ENCODE results near the gene PHACTR2.

- TF ChIP-seq YY1 (IDR thresholded peaks at IDR 0.05; ENCODE audit: low read depth) (no peak), NFIC (IDR thresholded peaks at IDR 0.05) (no peak), CREB1 (IDR thresholded peaks at IDR 0.05; ENCODE audit: low read depth) (no peak), EGR1 (IDR thresholded peaks at IDR 0.05) (no peak), TEAD4 (IDR thresholded peaks at IDR 0.05) (no peak), EP300 (IDR thresholded peaks at IDR 0.05; ENCODE audit: borderline replicate concordance) (no peak), CEBPB (IDR thresholded peaks at IDR 0.05) (no peak), REST (IDR thresholded peaks at IDR 0.05; ENCODE audit: low read depth) (no peak), TAF1 (IDR thresholded peaks at IDR 0.05; ENCODE audit: low read depth) (no peak), RAD21 (IDR thresholded peaks at IDR 0.05; ENCODE audit: low read depth) (no peak), ZBTB7A (IDR thresholded peaks at IDR 0.05; ENCODE audit: low read depth) (no peak), FOXM1 (IDR thresholded peaks at IDR 0.05; ENCODE audit: borderline replicate concordance, low read depth) (no peak)
- TF ChIP-seq, protein P1, sequence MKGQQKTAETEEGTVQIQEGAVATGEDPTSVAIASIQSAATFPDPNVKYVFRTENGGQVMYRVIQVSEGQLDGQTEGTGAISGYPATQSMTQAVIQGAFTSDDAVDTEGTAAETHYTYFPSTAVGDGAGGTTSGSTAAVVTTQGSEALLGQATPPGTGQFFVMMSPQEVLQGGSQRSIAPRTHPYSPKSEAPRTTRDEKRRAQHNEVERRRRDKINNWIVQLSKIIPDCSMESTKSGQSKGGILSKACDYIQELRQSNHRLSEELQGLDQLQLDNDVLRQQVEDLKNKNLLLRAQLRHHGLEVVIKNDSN (IDR thresholded peaks at IDR 0.05) = no peak
Observed at GRCh38 chr6:143775336-143775735, 97.6 kb downstream of the PHACTR2 start.

Measured in Ishikawa (cell line).